ENCODE measurements around the gene DDIT4L.

DNA sequence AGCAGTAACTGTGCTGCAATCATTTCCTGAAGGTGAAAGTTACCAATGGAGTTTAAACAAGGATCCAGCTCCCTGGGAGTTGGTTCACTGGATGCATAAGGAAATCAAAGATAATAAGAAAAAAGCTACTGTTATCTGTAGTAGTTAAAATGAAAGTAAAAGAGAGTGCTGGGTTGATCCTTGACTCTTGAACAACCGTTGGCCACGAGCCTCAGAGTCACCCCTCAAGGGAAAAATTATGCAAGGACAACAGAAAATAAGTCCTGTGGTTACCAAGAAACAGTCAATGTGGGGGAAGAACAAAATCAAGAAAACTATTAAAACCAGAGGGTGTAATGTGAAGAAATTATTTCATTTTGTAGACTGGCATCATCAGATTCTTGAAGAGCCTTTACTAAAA, 49.7 kb upstream of the DDIT4L start:
- TF ChIP-seq CEBPB (IDR thresholded peaks at IDR 0.05; ENCODE audit: low read depth) = no peak
- TF ChIP-seq EZH2 (IDR thresholded peaks at IDR 0.05) = no peak
- TF ChIP-seq, protein P1, sequence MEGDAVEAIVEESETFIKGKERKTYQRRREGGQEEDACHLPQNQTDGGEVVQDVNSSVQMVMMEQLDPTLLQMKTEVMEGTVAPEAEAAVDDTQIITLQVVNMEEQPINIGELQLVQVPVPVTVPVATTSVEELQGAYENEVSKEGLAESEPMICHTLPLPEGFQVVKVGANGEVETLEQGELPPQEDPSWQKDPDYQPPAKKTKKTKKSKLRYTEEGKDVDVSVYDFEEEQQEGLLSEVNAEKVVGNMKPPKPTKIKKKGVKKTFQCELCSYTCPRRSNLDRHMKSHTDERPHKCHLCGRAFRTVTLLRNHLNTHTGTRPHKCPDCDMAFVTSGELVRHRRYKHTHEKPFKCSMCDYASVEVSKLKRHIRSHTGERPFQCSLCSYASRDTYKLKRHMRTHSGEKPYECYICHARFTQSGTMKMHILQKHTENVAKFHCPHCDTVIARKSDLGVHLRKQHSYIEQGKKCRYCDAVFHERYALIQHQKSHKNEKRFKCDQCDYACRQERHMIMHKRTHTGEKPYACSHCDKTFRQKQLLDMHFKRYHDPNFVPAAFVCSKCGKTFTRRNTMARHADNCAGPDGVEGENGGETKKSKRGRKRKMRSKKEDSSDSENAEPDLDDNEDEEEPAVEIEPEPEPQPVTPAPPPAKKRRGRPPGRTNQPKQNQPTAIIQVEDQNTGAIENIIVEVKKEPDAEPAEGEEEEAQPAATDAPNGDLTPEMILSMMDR (IDR thresholded peaks at IDR 0.05 in 2 of 3, conservative IDR thresholded peaks at IDR 0.05 in 1 of 3; ENCODE audit: borderline replicate concordance in 1 of 3, insufficient read depth in 1 of 3, low read depth in 2 of 3, low read length in 2 of 3) = no peak
- TF ChIP-seq, protein P2, sequence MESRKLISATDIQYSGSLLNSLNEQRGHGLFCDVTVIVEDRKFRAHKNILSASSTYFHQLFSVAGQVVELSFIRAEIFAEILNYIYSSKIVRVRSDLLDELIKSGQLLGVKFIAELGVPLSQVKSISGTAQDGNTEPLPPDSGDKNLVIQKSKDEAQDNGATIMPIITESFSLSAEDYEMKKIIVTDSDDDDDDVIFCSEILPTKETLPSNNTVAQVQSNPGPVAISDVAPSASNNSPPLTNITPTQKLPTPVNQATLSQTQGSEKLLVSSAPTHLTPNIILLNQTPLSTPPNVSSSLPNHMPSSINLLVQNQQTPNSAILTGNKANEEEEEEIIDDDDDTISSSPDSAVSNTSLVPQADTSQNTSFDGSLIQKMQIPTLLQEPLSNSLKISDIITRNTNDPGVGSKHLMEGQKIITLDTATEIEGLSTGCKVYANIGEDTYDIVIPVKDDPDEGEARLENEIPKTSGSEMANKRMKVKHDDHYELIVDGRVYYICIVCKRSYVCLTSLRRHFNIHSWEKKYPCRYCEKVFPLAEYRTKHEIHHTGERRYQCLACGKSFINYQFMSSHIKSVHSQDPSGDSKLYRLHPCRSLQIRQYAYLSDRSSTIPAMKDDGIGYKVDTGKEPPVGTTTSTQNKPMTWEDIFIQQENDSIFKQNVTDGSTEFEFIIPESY (IDR thresholded peaks at IDR 0.05; ENCODE audit: extremely low read depth, insufficient replicate concordance, low read length) = no peak
- TF ChIP-seq FOSL1 (IDR thresholded peaks at IDR 0.05; ENCODE audit: low read depth) = no peak
- TF ChIP-seq YY1 (IDR thresholded peaks at IDR 0.05; ENCODE audit: extremely low read depth, insufficient replicate concordance, low read depth, low read length) = no peak
- no peak for TF ChIP-seq MAX (IDR thresholded peaks at IDR 0.05)
- TF ChIP-seq JUND (IDR thresholded peaks at IDR 0.05) = no peak
